ENCODE results near the gene ASMT.

DNA sequence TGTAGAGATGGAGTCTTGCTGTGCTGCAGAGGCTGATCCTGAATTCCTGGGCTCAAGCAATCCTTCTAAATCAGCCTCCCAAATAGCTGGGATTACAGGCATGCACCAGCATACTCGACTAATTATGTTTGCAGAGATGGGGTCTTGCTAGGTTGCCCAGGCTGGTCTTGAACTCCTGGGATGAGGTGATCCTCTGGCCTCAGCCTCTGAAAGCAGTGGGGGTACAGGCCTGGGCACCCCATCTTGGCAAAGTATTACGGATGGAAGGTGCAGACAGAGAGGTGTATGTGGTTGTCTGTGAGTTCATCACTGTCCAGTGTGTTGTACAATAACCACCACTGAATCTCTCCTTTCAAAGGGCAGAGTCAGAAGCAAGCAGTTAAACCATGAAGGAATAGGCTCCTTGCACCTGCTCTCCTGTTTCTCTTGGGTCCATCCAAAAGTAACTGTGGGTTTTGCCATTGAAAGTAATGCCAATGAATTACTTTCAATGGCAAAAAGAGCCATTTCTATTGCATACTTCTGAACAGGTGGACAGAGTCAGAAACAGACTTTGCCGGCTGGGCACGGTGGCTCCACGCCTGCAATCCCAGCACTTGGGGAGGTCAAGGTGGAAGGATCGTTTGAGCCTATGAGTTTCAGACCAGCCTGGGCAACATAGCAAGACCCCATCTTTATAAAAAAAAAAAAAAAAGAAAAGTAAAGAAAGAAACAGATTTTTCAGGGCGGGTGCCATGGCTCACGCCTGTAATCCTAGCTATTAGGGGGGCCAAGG is 30.4 kb upstream of the ASMT start:
- no peak for TF ChIP-seq EZH2 (IDR thresholded peaks at IDR 0.05; ENCODE audit: insufficient read depth, low read length)
- TF ChIP-seq, protein P1, sequence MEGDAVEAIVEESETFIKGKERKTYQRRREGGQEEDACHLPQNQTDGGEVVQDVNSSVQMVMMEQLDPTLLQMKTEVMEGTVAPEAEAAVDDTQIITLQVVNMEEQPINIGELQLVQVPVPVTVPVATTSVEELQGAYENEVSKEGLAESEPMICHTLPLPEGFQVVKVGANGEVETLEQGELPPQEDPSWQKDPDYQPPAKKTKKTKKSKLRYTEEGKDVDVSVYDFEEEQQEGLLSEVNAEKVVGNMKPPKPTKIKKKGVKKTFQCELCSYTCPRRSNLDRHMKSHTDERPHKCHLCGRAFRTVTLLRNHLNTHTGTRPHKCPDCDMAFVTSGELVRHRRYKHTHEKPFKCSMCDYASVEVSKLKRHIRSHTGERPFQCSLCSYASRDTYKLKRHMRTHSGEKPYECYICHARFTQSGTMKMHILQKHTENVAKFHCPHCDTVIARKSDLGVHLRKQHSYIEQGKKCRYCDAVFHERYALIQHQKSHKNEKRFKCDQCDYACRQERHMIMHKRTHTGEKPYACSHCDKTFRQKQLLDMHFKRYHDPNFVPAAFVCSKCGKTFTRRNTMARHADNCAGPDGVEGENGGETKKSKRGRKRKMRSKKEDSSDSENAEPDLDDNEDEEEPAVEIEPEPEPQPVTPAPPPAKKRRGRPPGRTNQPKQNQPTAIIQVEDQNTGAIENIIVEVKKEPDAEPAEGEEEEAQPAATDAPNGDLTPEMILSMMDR (IDR thresholded peaks at IDR 0.05; ENCODE audit: insufficient read depth, low read depth, low read length): no peak

Data from astrocyte (in vitro differentiated cells and primary cell).